ENCODE measurements around the gene TMEM269. TPM values are rescaled to one million over a fixed set of nuclear protein-coding genes. Genes with fewer than 3 reads are reported as not detected.

The TMEM269 gene
- total and polyA plus RNA-seq, 10 of the 15 experiments (the other 5 are each of a cell fraction or from before 2014, with no cell fraction given) = 0.02 to 0.26 (median 0.06) TPM; not detected in 2

DNA sequence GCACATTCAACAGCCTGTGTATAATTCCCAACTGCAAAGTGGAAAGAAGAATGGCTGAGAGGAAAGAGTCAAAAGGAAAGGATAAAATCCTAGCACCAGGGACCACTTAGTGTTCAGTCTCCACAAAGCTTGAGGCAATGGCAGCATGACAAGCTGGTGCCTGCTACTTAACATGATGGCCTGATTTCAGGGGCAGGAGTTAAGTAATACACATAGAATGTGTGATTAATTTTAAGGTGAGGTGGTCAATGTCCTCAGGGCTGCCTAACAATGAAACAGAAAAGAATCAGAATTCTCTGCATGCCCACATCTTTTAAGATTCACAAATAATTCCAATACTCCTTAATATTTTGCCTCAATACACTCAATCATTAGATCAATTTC lies 26.9 kb upstream of the TMEM269 start:
- CTCF ChIA-PET = interaction anchor here (1.0 to 2.3 kb wide), 12 partner anchors 8 to 414 kb away, joined by 3 to 12 read pairs (median 4); partner anchors contain the start of genes C1orf50, P3H1 and ZNF691
- intact Hi-C loops (cut with micrococcal nuclease; ENCODE audit: unreplicated experiment) = no loop called here
- no peak overlapping the region for H3K4me3 ChIP-seq
- no peak overlapping the region for H3K9ac ChIP-seq (ENCODE audit: control insufficient read depth, insufficient read depth, low read length)
- no TSS peak for BruUV-seq (replicated peaks)
- SMC1A ChIA-PET (ENCODE audit: uncharacterized antibody, unreplicated experiment) = interaction anchor here (2.0 to 2.6 kb wide), 3 partner anchors 9 to 316 kb away, joined by 7 to 12 read pairs (median 9); partner anchors contain the start of genes C1orf50 and P3H1
- no peak overlapping the region for H3K4me2 ChIP-seq (ENCODE audit: control insufficient read depth, insufficient read depth)
- in situ Hi-C loops (cut with MboI) = no loop called here
- DNase-seq (ENCODE audit: low read depth, low spot score) (no peak), FAIRE-seq (no peak), ATAC-seq (no peak)
- POLR2A ChIA-PET = interaction anchor here (1.9 kb wide), 1 partner anchor 9 kb away, joined by 7 read pairs; the partner anchor contains the start of genes C1orf50 and P3H1
- TF ChIP-seq FOS (IDR thresholded peaks at IDR 0.05; ENCODE audit: borderline replicate concordance, extremely low read depth, insufficient read length) = no peak
- TF ChIP-seq WRNIP1 (IDR thresholded peaks at IDR 0.05; ENCODE audit: borderline replicate concordance, low read depth, low read length) = no peak
- no peak for TF ChIP-seq NR2F1 (conservative IDR thresholded peaks at IDR 0.05)
- TF ChIP-seq BACH1 (IDR thresholded peaks at IDR 0.05; ENCODE audit: borderline replicate concordance) = no peak
- no peak for TF ChIP-seq IRF4 (IDR thresholded peaks at IDR 0.05; ENCODE audit: low read depth, low read length)
- no peak for TF ChIP-seq POU2F2 (IDR thresholded peaks at IDR 0.05; ENCODE audit: borderline replicate concordance, low read depth, low read length)
- no peak for TF ChIP-seq SIN3A (IDR thresholded peaks at IDR 0.05; ENCODE audit: low read depth, low read length)
- TF ChIP-seq, protein P1, sequence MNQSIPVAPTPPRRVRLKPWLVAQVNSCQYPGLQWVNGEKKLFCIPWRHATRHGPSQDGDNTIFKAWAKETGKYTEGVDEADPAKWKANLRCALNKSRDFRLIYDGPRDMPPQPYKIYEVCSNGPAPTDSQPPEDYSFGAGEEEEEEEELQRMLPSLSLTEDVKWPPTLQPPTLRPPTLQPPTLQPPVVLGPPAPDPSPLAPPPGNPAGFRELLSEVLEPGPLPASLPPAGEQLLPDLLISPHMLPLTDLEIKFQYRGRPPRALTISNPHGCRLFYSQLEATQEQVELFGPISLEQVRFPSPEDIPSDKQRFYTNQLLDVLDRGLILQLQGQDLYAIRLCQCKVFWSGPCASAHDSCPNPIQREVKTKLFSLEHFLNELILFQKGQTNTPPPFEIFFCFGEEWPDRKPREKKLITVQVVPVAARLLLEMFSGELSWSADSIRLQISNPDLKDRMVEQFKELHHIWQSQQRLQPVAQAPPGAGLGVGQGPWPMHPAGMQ (IDR thresholded peaks at IDR 0.05; ENCODE audit: borderline replicate concordance) = no peak
- TF ChIP-seq CREB1 (IDR thresholded peaks at IDR 0.05; ENCODE audit: low read depth) = no peak
- TF ChIP-seq, protein P2, sequence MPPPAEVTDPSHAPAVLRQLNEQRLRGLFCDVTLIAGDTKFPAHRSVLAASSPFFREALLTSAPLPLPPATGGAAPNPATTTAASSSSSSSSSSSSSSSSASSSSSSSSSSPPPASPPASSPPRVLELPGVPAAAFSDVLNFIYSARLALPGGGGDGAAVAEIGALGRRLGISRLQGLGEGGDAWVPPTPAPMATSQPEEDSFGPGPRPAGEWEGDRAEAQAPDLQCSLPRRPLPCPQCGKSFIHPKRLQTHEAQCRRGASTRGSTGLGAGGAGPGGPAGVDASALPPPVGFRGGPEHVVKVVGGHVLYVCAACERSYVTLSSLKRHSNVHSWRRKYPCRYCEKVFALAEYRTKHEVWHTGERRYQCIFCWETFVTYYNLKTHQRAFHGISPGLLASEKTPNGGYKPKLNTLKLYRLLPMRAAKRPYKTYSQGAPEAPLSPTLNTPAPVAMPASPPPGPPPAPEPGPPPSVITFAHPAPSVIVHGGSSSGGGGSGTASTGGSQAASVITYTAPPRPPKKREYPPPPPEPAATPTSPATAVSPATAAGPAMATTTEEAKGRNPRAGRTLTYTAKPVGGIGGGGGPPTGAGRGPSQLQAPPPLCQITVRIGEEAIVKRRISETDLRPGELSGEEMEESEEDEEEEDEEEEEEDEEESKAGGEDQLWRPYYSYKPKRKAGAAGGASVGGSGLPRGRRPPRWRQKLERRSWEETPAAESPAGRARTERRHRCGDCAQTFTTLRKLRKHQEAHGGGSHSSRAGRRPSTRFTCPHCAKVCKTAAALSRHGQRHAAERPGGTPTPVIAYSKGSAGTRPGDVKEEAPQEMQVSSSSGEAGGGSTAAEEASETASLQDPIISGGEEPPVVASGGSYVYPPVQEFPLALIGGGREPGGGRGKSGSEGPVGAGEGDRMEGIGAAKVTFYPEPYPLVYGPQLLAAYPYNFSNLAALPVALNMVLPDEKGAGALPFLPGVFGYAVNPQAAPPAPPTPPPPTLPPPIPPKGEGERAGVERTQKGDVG (CRISPR knock-in tag; IDR thresholded peaks at IDR 0.05) = no peak
- no peak for TF ChIP-seq FOXK2 (IDR thresholded peaks at IDR 0.05)
- TF ChIP-seq ESRRA (IDR thresholded peaks at IDR 0.05; ENCODE audit: low read length) = no peak
- TF ChIP-seq TAF1 (IDR thresholded peaks at IDR 0.05; ENCODE audit: borderline replicate concordance, low read depth, low read length) = no peak
- TF ChIP-seq, protein P3, sequence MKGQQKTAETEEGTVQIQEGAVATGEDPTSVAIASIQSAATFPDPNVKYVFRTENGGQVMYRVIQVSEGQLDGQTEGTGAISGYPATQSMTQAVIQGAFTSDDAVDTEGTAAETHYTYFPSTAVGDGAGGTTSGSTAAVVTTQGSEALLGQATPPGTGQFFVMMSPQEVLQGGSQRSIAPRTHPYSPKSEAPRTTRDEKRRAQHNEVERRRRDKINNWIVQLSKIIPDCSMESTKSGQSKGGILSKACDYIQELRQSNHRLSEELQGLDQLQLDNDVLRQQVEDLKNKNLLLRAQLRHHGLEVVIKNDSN (IDR thresholded peaks at IDR 0.05; ENCODE audit: borderline replicate concordance, extremely low read length, insufficient read depth, low read depth, low read length) = no peak
- TF ChIP-seq CHD4 (IDR thresholded peaks at IDR 0.05) = no peak
- no peak for TF ChIP-seq EP300 (IDR thresholded peaks at IDR 0.05; ENCODE audit: borderline replicate concordance in 1 of 2, control insufficient read depth in 1 of 2, low read depth in 2 of 2, low read length in 2 of 2)
- no peak for TF ChIP-seq MEF2A (IDR thresholded peaks at IDR 0.05; ENCODE audit: insufficient read depth, low read depth, low read length)
- TF ChIP-seq HDAC2 (IDR thresholded peaks at IDR 0.05) = no peak
- no peak for TF ChIP-seq ETV6 (conservative IDR thresholded peaks at IDR 0.05 in 1 of 2, IDR thresholded peaks at IDR 0.05 in 1 of 2; ENCODE audit: borderline replicate concordance in 1 of 2, low read depth in 1 of 2)
- RAD21 ChIA-PET (ENCODE audit: unreplicated experiment) = interaction anchor here (0.6 to 1.9 kb wide), 2 partner anchors 8 to 67 kb away, joined by 5 to 6 read pairs; no protein-coding TSS in a partner anchor
- H4K20me1 ChIP-seq (ENCODE audit: control insufficient read depth, insufficient read depth) = no peaks in the 10 kb centered on the region
- H3K79me2 ChIP-seq (ENCODE audit: control insufficient read depth, insufficient read depth, low read length) = no peaks in the 10 kb centered on the region
- no peak overlapping the region for H3K27ac ChIP-seq (ENCODE audit: control insufficient read depth, insufficient read depth)
- no peaks in the 10 kb centered on the region for H3K27me3 ChIP-seq (replicated peaks in 1 of 2; ENCODE audit: control insufficient read depth in 2 of 2, insufficient read depth in 2 of 2, low read length in 1 of 2)
- H3K4me1 ChIP-seq (ENCODE audit: control insufficient read depth, insufficient read depth, low read length) = no peaks in the 10 kb centered on the region
- H3K9me3 ChIP-seq (replicated peaks; ENCODE audit: control insufficient read depth, insufficient read depth, low read length) = no peaks in the 10 kb centered on the region
- peaks cover 9 to 11% of the 10 kb centered on the region in 2 experiments; a peak in 3 of 4 replicates for H3K36me3 ChIP-seq (ENCODE audit: control insufficient read depth in 2 of 2, insufficient read depth in 2 of 2, low read length in 1 of 2)
- no peak overlapping the region for H2AFZ ChIP-seq (ENCODE audit: control insufficient read depth, low read depth, low read length)

Measured in GM12878 (cell line).